ENCODE results near the gene SNPH.

The SNPH gene

GRCh38 chr20:1252416-1252815, 13.7 kb upstream of the SNPH start:
- no peak overlapping the region for H3K4me3 ChIP-seq
- no peak for TF ChIP-seq CTCF (IDR thresholded peaks at IDR 0.05)
- H3K27ac ChIP-seq, result no peak overlapping the region
- no peak for DNase-seq (ENCODE audit: low spot score)

- no peak for TF ChIP-seq CTCF (IDR thresholded peaks at IDR 0.05)
These were observed 11.8 kb upstream of the SNPH start for GRCh38 chr20:1254254-1254653.

GRCh38 chr20:1255675-1256074, 10.4 kb upstream of the SNPH start:
- TF ChIP-seq CTCF (IDR thresholded peaks at IDR 0.05), result no peak
- Histone ChIP-seq H3K27ac (no peak overlapping the region), H3K4me3 (no peak overlapping the region)
- no peak for DNase-seq (ENCODE audit: low spot score)

More at GRCh38 chr20:1254254-1254653, 11.8 kb upstream of the SNPH start:
- no peak overlapping the region for H3K27ac ChIP-seq
- H3K4me3 ChIP-seq, result no peak overlapping the region
- no peak for DNase-seq (ENCODE audit: low spot score)

GRCh38 chr20:1263853-1264252, 2.2 kb upstream of the SNPH start:
- no peak for DNase-seq (ENCODE audit: low spot score)
- Histone ChIP-seq H3K27ac (no peak overlapping the region), H3K4me3 (no peak overlapping the region)
- TF ChIP-seq CTCF (IDR thresholded peaks at IDR 0.05), result no peak

- no peak overlapping the region for H3K27ac ChIP-seq
- TF ChIP-seq CTCF (IDR thresholded peaks at IDR 0.05), result no peak
- no peak overlapping the region for H3K4me3 ChIP-seq
- DNase-seq (ENCODE audit: low spot score), result no peak
These were observed 1.4 kb upstream of the SNPH start for GRCh38 chr20:1264727-1265126.

GRCh38 chr20:1265226-1265915, 723 bp upstream of the SNPH start:
- peak overlapping the region; percentile 17 to 71 for H3K27ac ChIP-seq
- peak overlapping the region; percentile 97 for H3K4me3 ChIP-seq

More at GRCh38 chr20:1265226-1265915, 723 bp upstream of the SNPH start:
- DNase-seq (ENCODE audit: low spot score), result no peak
- TF ChIP-seq CTCF (IDR thresholded peaks at IDR 0.05), result no peak
